Ramos (cell line): ENCODE measurements around the gene NRCAM.

Experiments used
- in situ Hi-C: fragments of 300-500 bp; cut with MboI; formaldehyde crosslinking; loops from one replicate; pipeline ENCODE4 v1.14.3; 2022; ENCODE audit warnings: low sequenced_read_pairs; ENCODE audit not compliant: unreplicated experiment

The NRCAM gene

DNA sequence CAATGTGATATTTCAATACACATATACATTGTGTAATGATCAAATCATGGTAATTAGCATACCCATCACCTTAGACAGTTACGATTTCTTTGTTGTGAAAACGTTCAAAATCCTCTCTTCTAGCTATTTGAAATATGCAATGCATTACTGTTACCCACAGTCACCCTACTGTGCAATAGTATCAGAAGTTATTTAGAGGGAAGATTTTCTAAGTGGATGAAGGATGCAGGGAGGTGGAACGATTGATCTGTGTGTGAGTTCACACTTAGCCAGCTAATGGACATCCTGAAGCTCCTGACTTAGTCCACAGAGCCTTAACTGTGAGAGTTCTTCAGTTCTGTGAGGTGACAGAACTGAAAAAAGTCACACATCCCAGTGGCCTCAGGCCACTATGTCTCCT is 228.9 kb downstream of the NRCAM start:
- in situ Hi-C loops: no loop called here

DNA sequence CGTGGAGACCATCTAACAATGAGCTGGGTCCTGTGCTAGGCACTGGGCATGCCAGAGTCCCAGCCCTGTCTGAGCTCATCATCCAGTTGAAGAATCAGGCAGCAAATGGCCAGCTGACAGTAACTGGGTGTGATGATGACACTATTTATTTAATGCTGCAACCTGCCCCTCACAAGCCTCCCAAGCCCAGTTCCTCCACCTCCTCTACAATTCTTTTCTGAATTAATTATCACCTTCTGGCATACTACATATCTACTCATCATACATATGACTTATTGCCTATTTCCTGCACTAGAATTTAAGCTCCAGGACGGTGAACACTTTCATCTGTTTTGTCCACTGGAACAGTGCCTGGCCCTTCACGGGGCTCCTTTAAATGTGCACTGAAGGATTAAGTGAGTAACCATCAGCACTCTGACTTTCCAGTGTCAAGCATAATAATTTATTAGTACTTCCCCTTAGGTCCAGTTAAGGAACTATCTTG is 229.4 kb downstream of the NRCAM start:
- in situ Hi-C loops: no loop called here

DNA sequence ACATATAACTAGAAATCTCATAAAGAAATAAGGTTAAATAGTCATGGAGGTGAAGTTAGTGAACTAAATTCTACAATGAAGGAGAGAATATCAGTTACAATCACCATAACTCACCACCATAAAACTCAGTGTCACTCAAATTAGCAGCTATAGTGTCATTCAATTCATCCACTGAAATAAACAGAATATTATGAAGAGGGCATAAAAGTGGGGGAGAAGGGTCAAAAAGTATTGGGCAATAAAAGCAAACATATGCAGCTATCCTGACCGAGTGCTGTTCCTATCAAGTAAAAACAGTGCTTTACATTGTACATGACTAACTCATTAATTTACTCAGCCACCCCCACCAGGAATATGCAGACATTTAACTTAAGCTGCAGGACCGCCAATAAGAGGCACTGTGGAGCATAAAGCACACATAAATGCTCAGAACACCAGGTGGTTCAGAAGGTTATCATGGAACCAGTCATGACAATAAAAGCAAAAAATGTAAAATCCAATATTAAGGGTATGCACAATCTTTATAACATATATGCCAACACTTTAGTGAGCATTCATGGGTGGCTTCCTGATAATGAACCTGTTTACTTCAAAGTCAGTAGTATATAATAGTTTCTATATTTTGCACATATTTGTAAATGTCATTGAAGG is 230.6 kb downstream of the NRCAM start:
- in situ Hi-C loops: no loop called here

DNA sequence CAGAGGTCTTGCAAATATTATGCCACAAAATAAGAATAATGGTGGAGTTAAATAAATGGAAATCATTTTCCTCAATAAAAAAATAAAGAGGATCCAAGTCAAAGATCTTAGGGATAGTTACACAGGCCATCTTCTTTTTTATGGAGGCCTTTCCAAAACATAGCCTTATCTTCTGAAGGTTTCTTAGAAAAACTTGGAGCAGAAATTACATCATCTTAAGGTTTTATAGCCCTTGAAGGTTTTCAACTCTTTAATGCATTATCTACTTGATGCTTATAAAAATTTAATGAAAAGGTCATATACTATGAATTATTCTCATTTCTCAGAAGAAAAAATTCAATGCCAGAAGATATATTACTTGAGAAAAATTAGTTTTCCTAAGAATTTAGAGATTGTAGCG is 231.8 kb downstream of the NRCAM start:
- in situ Hi-C loops: no loop called here

DNA sequence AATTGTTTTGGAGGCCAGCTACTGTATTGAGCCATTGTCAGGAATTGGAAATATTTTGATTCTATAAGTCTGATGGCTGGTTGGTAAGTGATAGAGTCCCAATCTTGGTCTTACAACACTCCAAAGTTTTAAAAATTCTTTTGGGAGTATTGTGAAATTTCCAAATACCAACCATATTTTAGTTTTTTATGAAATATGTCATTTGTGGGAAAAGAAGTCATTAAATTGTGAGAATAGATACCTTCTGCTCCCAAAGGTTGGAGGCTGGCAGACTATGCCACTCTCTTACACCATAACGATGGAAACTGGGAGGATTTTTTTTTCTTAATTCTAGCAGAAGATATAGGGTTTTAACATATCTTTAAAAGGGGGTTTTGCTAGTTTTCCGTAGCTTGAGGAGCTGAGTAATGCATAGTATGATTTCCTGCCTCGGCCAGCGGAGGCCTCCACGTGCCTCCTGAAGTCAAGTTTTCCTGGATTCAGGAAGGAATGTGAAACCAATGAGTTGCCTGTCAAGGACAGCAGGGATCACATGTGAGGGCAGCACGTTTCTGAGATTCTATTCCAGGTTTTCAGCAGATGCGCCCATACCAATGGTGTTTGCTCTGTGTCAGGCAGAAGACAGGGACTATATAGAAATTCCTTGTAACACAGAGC is 233.9 kb downstream of the NRCAM start:
- in situ Hi-C loops: no loop called here

DNA sequence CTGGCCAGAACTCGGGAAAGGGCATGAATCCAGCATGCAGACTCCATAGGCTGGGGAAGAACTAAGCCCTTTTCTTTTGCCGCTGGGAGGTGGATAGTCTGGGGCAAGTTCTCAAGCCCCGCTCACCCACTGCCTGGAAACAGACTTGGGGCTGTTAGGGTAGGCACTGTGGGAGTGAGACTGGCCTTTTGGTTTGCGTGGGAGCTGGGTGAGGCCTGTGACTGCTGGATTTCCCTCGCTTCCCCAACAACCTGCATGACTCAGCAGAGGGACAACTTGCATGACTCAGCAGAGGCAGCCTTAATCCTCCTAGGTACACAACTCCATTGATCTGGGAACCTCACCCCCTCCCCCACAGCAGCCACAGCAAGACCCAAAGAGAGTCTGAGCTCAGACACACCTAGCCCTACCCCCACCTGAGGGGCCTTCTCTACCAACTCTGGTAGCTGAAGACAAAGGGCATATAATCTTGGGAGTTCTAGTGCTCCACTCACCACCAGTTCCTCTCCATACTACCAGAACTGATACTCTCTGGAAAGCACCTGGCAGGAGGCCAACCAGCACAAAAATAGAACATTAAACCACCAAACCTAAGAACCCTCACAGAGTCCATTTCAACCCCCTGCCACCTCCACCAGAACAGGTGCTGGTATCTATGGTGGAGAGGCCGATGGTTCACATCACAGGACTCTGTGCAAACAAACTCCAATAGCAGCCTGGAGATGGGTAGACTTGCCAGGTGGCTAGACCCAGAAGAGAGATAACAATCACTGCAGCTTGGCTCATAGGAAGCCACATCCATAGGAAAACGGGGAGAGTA is 244.6 kb downstream of the NRCAM start:
- in situ Hi-C loops: no loop called here

DNA sequence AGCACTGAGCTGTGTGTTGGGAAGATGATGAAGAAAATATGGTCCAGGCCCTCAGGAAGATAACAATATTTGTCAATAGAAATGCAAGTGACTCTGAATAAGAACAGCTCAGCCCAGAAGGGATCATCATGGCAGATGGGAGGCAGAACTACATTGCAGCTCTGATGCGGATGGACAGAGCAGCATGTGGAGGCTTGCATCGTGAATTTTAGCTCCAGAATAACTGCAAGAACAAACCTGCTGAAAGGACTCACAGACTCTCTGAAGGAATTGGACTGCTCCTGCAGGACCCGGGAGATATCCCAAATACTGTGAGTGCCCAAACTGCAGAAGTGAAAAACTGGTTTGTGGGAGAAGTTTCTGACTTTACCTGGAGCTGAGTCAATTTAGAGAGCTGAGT is 245.4 kb downstream of the NRCAM start:
- in situ Hi-C loops: no loop called here

DNA sequence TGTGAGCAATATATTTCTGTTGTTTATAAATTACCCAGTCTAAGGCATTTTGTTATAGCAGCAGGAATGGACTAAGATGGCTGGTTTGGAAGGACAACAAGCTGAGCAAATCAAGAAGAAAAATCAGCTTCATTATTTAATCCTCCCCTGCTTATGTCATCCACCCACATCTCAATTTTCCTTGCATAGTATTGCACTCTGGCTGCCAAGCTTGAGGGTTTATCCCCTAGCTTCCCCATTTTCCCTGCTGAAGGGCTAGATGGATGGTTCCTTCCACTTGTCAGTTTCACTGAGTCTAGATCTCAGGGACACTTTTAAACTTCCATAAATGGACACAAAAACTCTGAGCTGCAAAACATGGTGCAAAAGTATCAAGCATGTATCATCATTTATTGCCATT is 250.9 kb downstream of the NRCAM start:
- in situ Hi-C loops: no loop called here

DNA sequence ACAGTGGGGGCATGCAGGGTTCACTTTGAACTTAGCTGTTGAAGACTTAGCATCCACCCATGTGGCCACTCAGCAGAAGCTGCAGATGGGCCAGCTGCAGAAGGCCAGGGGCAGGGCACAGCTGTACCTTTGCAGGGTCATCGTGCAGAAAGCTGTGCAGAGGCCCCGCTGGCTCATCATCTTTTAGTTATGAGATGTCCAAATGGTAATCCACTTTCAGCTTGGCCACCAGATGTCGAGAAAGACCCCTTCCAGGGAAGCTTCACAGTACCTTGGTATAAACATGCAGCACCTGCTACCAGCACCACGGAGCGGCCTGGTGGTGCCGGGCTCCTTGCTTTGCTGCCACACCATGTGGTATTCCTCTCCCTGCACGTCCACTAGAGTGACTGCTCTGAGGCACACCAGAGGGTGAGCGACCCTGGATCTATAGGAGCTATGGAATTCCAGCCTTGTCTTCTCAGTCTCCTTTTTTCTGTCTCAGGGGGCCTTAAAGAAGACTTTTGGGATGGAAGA is 251.9 kb downstream of the NRCAM start:
- in situ Hi-C loops: no loop called here

DNA sequence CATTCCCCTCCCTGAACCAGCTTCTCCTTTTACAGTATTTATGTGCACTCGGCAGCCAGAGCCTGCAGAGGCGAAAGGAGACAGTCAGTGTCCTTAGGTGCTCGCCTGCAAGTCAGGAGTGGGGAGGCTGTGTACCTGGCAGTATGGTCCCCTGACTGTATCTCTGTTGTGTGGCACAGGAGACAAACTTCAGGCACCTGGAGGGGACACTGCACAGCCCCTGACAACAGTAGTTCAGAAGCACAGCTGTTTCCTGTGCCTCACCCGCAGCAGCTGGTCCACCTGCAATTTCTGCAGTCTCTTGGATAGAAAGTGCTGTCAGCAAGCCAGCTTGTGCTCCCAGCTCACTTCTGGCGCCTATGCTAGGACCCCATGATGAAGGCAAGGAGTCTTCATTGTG is 252.7 kb downstream of the NRCAM start:
- in situ Hi-C loops: no loop called here

DNA sequence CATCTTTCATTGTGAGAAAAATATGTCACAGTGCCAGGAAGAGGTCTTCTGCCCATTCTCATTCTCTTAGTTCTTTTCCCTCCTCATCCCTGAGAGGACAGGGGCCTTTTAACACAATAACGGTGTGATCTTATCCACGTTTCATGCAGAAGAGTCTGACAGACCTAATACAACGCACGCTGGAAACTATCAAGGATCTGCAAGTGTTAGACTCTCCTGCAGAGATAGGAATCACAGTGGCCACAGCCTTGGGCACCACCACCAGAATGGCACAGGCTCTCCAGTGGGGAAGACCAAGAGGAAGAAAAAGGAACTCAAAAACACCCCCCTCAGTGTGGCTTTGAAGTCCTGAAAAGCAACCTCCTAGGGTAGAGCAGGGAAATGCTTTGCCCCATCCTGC is 253.5 kb downstream of the NRCAM start:
- in situ Hi-C loops: no loop called here

DNA sequence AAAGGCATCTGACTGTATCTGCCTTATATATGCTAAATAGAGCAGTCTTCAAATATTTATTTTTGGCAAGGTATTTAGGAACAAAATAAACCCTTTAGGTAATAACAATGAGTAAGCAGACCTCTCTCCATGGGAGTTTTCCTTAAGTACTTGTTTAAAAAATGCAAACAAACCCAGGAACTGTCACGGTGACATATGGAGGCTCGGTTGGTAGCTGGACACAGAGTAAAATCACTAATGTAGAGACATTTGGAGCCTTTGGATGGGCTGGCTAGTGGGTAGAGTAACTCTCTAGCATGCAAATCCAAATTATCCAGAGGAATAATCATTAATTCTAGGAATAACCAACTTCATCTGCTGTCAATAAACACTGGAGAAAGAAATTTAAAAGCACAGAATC is 254.5 kb downstream of the NRCAM start:
- in situ Hi-C loops: no loop called here

DNA sequence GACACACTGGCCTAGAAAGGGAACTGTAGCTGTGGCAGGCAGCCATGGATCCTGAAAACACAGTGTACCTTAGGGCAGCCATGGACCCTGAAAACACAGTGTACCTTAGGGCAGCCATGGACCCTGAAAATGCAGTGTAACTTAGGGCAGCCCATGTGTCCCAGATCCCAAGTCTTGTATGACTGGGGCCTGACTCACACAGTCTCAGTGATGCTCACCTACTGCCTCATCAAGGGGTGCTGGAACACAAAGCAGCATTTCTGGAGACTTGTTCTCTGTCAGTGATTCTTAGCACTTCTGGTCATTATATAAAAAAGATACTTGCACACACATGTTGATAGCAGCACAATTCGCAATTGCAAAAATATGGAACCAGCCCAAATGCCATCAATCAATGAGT is 255.9 kb downstream of the NRCAM start:
- in situ Hi-C loops: no loop called here

DNA sequence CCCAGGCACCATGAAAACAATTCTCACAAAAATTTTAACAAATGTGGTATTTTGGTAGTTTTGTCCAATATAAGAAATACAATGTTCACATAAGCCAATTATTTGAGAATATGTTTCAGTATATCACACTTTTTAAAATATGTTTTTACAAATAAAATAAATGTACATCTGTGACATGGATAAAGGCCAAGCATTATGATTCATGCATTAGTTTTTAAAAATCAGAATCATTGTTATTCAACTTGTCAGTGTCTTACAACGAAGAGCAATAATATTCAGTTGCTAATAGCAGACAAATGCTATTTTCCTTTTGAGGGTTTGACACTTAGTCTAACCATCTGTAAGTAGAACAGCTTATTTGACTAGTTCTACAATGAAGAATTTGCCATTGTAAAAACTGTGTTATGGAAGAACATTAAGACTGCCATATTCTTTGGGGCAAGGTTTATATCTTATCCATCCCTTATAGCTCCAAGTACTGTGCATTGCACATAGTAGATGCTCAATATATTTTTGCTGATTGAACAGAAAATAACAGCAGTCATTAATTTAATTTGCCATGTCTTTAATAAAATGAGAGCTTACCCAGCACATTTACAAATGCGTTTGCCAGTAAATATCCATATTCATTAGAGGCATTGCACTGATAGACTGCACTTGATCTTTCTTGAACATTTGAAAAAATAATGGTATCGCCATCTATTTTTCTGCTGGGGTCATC is 258.7 kb downstream of the NRCAM start:
- in situ Hi-C loops: loop anchor here (25.0 kb wide), 1 partner anchor 290 kb away; no protein-coding TSS in a partner anchor

DNA sequence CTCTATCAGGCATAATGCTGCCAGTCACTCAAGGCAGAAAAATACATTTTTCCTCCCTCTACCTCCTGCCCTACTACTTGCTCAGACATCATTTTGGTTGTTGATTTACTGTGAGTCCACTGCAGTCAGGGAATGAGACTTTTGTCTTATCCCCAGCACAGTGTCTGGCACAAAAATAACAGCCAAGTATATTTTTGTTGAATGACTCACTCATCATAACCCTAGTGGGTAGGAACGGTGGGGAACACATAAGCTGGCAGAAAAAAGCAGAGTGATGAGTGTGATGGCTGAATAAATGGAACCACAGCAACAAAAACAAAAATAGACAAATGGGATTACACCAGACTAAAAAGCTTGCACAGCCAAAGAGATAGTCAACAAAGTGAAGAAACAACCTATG is 260.2 kb downstream of the NRCAM start:
- in situ Hi-C loops: loop anchor here (25.0 kb wide), 1 partner anchor 291 kb away; no protein-coding TSS in a partner anchor

DNA sequence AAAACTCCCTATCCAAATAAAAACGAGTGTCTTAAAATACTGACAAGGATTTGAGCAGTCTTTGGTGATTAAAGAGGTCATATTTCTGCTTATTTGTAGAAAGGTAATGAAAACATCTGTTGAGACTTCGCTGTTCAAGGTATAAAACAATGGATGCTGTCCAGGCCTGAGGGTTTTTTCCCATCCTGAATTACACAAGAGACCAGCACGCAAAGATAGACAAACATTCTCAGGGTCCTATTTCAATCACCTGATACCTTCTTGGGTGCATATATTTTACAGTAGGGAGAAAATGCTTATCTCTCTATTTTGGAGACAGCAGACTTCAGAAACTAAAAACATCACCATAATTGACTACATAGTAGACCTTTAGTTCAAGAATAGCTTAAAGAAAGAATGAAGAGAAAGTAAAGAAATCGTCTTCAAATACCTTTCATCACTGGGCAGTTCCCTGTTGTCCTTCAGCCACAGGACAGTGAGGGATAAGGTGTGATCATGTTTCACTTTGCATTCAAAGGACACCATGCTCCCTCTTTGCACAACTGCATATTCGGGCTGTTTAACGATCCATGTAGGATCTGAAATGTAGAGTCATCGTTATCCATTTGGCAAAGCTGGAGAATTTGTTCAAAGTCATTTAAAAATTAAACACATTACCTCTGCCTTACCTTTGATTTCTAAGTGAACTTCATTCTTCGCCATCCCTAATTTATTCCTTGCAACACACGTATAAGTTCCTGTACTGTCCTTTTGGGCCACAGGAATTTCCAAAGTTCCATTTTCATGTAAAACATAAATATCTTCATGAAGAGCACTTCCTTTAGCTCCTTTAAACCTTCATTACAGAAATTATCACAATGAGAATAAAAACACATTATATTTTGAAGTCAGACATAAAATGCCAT is 262.4 kb downstream of the NRCAM start:
- in situ Hi-C loops: loop anchor here (25.0 kb wide), 1 partner anchor 293 kb away; no protein-coding TSS in a partner anchor

DNA sequence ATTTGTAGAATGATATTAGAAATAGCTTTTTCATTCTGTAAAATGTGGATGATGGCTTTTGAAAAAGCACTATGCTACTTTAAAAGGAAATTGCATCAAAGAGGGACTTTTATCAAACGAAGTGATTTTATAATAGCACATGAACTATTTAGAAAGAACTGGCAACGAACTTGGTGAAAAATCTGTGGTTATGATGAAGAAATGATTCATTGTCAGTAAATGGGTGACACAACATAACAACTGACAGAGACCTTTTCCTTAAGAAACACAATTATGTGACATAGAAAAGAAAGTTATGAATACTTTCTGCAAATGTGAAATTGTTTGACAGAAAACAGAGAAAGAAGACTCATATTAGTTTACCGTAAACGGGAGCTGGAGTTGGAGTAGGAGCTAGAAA is 265.3 kb downstream of the NRCAM start:
- in situ Hi-C loops: loop anchor here (25.0 kb wide), 1 partner anchor 296 kb away; no protein-coding TSS in a partner anchor

DNA sequence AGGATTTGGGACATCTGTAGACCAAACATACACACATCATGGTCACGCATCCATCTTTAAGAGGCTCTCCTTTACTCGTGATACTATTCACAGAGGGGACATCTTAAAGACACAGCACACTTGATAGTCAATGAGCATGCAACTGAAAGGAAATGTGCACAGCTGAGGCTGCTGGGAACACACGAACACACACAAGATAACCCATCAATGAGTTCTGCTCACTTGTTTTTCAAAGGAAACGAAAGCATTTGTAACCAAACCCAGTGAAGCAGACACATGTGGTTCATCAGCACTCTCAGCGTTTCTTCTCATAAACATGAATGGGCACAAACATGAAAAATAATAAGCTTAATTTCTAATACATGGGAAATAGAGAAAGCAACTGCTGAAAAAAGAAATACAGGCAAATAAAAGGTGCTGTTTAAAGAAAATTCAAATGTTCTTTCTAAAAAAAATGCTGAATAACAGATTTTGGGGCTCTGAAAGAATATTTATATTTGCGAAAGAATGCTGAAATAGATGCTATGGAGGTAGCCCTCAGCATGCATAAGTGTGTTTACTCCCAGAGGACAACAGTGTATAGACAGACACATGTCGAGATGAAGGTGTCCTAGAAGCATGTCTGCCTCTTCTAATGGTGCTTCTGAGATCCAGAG is 266.4 kb downstream of the NRCAM start:
- in situ Hi-C loops: loop anchor here (10.0 to 25.0 kb wide), 2 partner anchors 297 to 395 kb away; no protein-coding TSS in a partner anchor
